Immature natural killer cell (primary cell): Measurements from ENCODE around the gene KCTD12. TPM values are rescaled to one million over a fixed set of nuclear protein-coding genes. Genes with fewer than 3 reads are reported as not detected.

Experiments
- DNase-seq, 3 donors: peaks; one replicate each; pipeline ENCODE4 v3.0.0; 2022; ENCODE audit warnings: mixed read lengths in 1 of 3
- H3K27ac Mint-ChIP-seq, 6 donors: one replicate each; pipeline ENCODE4 v1.8.0; 2020; ENCODE audit warnings: mixed read lengths in 6 of 6, mild to moderate bottlenecking in 5 of 6, inconsistent platforms in 4 of 6, moderate library complexity in 3 of 6
- H3K27me3 Mint-ChIP-seq, 3 donors: one replicate each; pipeline ENCODE4 v1.8.0; 2020 to 2021; ENCODE audit warnings: low read depth in 3 of 3, mild to moderate bottlenecking in 3 of 3, mixed read lengths in 3 of 3, moderate library complexity in 3 of 3, inconsistent platforms in 1 of 3
- H3K36me3 Mint-ChIP-seq, 3 donors: one replicate each; pipeline ENCODE4 v1.8.0; 2020; ENCODE audit warnings: mixed read lengths in 3 of 3, inconsistent platforms in 2 of 3, mild to moderate bottlenecking in 2 of 3
- H3K4me1 Mint-ChIP-seq, 2 donors: one replicate each; pipeline ENCODE4 v1.8.0; 2020; ENCODE audit warnings: inconsistent platforms in 2 of 2, mild to moderate bottlenecking in 2 of 2, mixed read lengths in 2 of 2, moderate library complexity in 1 of 2
- H3K4me3 Mint-ChIP-seq, 5 donors: one replicate each; pipeline ENCODE4 v1.8.0; 2020; ENCODE audit warnings: mild to moderate bottlenecking in 5 of 5, mixed read lengths in 5 of 5, inconsistent platforms in 3 of 5, moderate library complexity in 3 of 5
- H3K9me3 Mint-ChIP-seq, 6 donors: one replicate each; pipeline ENCODE4 v1.8.0; 2020; ENCODE audit warnings: mild to moderate bottlenecking in 6 of 6, mixed read lengths in 6 of 6, inconsistent platforms in 4 of 6, moderate library complexity in 3 of 6
- polyA plus RNA-seq, 3 donors: library from polyadenylated mRNA; unstranded; fragments of 300-500 nt; fragmentation: Illumina TruSeq; gene quantifications; one replicate each; pipeline ENCODE4 v1.2.3, GENCODE V29; 2021

KCTD12 gene
- polyA plus RNA-seq, 3 donors from 2014 or later, result 0.31 to 1.1 (median 0.47) TPM

DNA sequence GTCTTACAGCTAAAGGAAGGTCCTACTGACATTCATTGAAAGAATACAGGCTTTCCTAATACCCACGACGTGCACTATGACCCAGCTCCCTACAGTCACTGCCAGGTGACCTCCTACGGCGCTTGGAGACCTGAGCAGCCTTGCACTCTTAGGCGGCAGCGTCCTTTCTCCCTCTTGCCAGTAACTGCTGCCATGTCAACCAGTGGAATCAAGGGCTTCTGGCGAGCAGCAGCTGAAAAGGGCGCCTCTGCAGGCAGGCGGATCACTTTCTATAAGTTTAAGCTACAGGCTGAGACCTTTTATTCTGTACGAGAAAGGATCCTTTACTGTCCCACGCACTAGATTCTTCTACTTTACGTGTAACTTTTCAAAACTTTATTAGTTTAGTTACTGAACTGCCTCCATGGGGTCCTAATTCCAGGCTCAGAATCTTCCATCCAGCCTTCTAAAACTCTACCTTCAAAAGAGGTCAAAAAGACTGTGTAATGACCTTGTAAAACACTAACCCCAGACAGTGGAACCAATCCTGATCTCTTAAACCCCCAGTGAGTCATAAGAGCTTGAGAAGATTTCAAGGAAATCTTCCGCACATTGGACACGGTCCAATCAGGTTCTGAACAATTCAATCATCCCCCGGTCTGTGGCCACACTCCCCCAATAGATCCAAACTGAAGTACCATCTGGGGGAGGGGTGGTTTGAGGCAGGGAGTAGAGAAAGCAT, 1.9 kb downstream of the KCTD12 start:
- Mint-ChIP-seq H3K9me3 (no peaks in the 10 kb centered on the region), H3K4me3 (peak overlapping the region; percentile 74 to 82 (median 79)), H3K27ac (no peak overlapping the region), H3K27me3 (peaks cover 7 to 36% (median 23%) of the 10 kb centered on the region in 3 donors), H3K4me1 (peaks cover 23 to 36% of the 10 kb centered on the region in 2 donors), H3K36me3 (no peaks in the 10 kb centered on the region)
- no peak for DNase-seq

DNA sequence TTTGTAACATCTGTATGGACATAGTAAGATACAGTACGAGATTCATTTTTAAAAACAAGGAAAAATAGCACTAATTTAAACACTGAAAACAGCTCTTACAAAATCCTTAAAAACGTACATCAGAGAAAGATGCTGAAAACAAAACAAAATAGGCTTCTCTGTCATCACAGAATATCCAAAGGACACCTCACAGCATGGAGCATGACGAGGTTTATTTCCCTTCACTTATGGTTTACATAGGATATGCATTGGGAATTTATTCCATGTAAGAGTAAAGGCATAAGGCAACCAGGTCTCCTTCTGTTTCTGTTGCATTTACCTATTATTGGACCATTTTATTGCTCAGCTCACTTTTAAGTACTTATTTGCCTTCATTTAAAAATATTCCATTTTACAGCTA, 3.0 kb downstream of the KCTD12 start:
- Mint-ChIP-seq H3K4me1 (peaks cover 34 to 46% of the 10 kb centered on the region in 2 donors), H3K36me3 (no peaks in the 10 kb centered on the region), H3K9me3 (no peaks in the 10 kb centered on the region), H3K4me3 (no peak overlapping the region), H3K27me3 (peaks cover 10 to 28% (median 20%) of the 10 kb centered on the region in 3 donors), H3K27ac (no peak overlapping the region)
- DNase-seq, result no peak

DNA sequence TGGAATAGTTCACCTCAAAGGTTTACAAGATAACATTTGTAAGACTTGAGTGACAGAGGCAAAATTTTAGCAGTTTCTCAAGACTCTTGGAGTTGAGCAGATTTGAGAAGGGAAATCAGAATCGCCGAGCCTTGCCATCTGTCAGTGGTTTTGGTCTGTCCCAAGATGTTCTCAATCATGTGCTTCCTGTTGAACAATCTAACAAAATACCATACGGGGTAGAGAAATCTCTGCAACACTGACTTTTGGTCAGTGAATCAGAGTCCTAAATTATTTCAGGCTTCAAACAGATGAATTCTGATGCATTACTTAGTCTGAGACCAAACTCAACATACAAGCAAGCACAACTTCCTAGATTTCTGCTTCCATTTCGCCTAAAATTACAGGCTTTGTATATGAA, 3.8 kb downstream of the KCTD12 start:
- H3K4me1 Mint-ChIP-seq, result peaks cover 33 to 48% of the 10 kb centered on the region in 2 donors
- peaks cover 9 to 23% (median 21%) of the 10 kb centered on the region in 3 donors for H3K27me3 Mint-ChIP-seq
- no peak for DNase-seq
- H3K36me3 Mint-ChIP-seq, result no peaks in the 10 kb centered on the region
- no peak overlapping the region for H3K4me3 Mint-ChIP-seq
- no peaks in the 10 kb centered on the region for H3K9me3 Mint-ChIP-seq
- H3K27ac Mint-ChIP-seq, result peak overlapping the region in 1 of 6 donors; percentile 15

DNA sequence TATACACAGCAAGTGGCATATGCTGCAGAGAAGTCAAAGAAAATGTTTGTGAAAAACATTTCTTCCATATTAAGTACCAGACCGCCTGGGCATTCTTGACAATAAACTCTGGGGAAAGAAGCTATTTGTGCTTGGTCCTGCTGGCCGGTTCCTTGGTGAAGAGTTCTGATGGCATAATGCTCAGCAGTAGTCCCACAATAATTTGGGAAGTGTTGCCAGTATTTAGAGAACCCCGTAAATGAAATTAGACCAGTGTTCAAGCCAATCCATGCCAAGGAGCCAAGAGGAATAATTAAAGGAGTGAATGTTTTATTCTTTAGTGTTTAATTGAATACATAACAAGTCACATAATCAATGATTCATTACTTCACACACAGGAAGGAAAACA, 6.3 kb downstream of the KCTD12 start:
- no peaks in the 10 kb centered on the region for H3K36me3 Mint-ChIP-seq
- H3K9me3 Mint-ChIP-seq, result no peaks in the 10 kb centered on the region
- no peak for DNase-seq
- peaks cover 23 to 34% of the 10 kb centered on the region in 2 donors for H3K4me1 Mint-ChIP-seq
- peak overlapping the region in 1 of 6 donors; percentile 20 for H3K27ac Mint-ChIP-seq
- peaks cover 4 to 16% (median 10%) of the 10 kb centered on the region in 3 donors for H3K27me3 Mint-ChIP-seq
- H3K4me3 Mint-ChIP-seq, result peak overlapping the region in 3 of 5 donors; percentile 65 to 70 (median 69)

DNA sequence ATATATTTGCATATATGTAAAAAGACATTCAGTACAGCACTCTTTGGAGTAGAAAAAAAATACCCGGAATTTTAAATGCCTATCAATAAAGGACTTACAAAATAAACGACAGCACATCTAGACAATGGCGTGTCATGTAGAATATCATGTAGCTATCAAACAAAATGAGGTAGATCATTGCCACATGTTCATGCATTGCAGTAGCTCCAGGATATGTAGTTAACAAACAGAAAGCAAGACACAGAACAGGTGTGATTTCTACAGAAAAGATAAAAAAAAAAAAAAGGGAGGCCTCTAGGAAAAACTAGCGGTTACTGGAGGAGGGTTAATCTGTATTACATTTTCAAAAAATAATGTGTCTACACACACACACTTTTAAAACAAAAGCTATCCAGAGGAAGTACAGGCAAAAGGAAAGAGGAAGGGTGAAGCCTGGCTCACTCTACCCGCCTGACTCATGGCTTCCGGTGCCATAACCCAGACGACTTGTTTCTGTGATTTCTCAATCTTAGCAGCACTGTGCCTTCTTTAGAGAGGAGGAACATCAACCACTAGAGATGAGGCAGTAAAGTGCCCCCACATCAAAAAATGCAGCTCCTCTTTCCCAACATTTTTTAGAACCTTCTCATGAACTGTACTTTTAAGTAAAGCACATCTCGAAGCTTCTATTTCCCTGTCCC, 6.9 kb downstream of the KCTD12 start:
- peak; percentile 46 to 53 (median 48) for DNase-seq
- no peaks in the 10 kb centered on the region for H3K36me3 Mint-ChIP-seq
- H3K4me1 Mint-ChIP-seq, result peaks cover 22 to 29% of the 10 kb centered on the region in 2 donors
- H3K27ac Mint-ChIP-seq, result peak overlapping the region in 3 of 6 donors; percentile 13 to 66 (median 20)
- no peaks in the 10 kb centered on the region for H3K9me3 Mint-ChIP-seq
- H3K27me3 Mint-ChIP-seq, result peaks cover 4 to 12% (median 9%) of the 10 kb centered on the region in 3 donors
- peak overlapping the region; percentile 55 to 82 (median 69) for H3K4me3 Mint-ChIP-seq

DNA sequence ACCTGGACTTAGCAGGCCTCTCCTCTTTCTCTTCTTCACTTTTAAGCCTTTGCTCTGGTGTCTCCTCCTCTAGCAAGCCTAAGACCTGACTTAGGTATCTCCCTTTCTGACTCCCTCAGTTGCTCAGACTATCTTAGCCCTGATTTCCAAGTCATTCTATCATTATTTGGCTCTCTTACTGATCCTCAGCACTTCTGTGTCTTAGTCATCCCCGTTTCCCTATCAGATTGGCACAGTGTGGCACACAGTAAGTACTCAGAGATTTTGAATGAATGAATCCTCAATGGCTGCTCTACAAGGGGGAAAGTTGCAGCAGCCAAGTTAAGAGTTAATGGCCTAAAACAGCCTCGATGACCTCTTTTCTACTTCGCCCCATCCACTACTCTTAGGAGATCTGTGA, 8.2 kb downstream of the KCTD12 start:
- Mint-ChIP-seq H3K9me3 (no peaks in the 10 kb centered on the region), H3K4me1 (peaks cover 22 to 27% of the 10 kb centered on the region in 2 donors), H3K4me3 (no peak overlapping the region), H3K27me3 (peaks cover 2 to 9% (median 9%) of the 10 kb centered on the region in 3 donors), H3K27ac (no peak overlapping the region), H3K36me3 (no peaks in the 10 kb centered on the region)
- no peak for DNase-seq

DNA sequence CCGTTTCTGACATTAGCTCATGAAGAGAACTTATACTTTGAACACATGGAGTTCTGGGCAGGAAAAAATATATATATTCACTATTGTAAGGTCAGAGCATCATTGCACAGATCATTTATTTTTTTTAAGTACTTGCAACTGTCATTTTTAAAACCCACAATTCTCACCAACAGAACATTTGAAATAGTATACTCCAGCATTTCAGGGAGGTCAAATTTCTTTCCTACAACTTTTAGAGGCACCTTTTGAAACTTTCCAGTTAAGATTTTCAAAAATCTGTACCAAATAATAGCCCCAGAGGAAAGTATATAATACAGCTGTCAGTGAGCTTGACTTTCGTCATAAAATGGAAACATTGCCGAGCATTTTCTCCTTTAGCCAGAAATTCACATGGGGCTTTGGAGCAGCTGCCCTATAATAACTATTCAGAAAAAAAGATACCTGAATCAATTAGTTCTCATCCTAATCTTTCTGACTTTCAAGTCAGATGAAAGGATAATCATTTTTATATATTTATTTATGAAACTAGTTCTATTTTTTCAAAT, 10.9 kb downstream of the KCTD12 start:
- Mint-ChIP-seq H3K36me3 (no peaks in the 10 kb centered on the region), H3K9me3 (no peaks in the 10 kb centered on the region), H3K4me3 (no peak overlapping the region), H3K27me3 (peaks cover 4 to 12% (median 6%) of the 10 kb centered on the region in 3 donors), H3K4me1 (peaks cover 21 to 22% of the 10 kb centered on the region in 2 donors), H3K27ac (no peak overlapping the region)
- DNase-seq, result no peak

DNA sequence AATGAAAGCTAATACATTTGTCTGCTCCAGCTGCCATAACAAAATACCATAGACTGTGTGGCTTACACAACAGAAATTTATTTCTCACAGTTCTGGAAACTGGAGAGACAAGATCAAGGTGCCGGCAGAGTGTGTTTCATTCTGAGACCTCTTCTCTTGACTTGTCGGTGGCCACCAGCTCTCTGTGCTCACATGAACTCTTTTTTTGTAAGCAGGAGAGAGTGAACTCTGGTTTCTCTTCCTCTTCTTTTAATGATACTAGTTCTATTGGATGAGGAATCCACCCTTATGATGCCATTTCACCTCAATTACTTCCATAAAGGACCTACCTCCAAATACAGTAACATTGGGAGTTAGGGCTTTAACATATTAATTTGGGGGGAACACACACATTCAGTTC, 11.7 kb downstream of the KCTD12 start:
- Mint-ChIP-seq H3K4me1 (peaks cover 13 to 14% of the 10 kb centered on the region in 2 donors), H3K27me3 (peaks cover 4 to 11% (median 6%) of the 10 kb centered on the region in 3 donors), H3K4me3 (no peak overlapping the region), H3K9me3 (no peaks in the 10 kb centered on the region), H3K27ac (no peak overlapping the region), H3K36me3 (no peaks in the 10 kb centered on the region)
- DNase-seq, result no peak

DNA sequence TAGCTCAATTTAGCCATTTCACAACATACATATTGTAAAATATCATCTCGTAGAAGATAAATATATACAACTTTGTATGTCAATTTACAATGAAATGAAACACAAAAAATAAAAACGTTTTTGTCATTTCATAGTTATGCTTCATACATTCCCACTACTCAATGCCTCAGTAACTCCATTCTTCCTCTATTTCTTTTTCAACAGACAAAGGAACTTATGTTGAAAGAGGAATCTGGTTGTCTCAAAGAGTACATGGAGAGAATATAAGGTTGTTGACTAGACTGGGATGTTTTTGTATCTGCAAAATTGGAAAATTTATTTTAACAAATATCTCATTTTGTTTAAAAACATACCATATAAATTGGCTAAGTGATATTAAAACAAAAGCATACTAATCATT, 12.8 kb downstream of the KCTD12 start:
- H3K27me3 Mint-ChIP-seq, result peaks cover 4 to 11% (median 6%) of the 10 kb centered on the region in 3 donors
- no peaks in the 10 kb centered on the region for H3K36me3 Mint-ChIP-seq
- peaks cover 3 to 4% of the 10 kb centered on the region in 2 donors for H3K4me1 Mint-ChIP-seq
- no peaks in the 10 kb centered on the region for H3K9me3 Mint-ChIP-seq
- H3K4me3 Mint-ChIP-seq, result no peak overlapping the region
- H3K27ac Mint-ChIP-seq, result no peak overlapping the region
- no peak for DNase-seq

DNA sequence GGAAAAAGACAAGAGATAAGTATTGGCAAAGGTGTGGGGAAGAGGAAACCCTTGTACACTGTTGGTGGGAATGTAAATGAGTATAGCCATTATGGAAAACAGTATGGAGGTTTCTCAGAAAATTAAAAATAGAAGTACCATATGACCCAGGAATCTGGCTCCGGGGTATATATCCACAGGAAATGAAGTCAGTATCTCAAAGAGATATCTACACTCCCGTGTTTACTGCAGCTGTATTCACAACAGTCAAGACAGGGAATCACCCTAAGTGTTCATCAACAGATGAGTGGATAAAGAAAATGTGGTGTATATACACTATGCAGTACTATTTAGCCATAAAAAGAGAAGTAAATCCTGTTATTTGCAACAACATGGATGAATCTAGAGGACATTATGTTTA, 13.5 kb downstream of the KCTD12 start:
- no peak overlapping the region for H3K4me3 Mint-ChIP-seq
- H3K4me1 Mint-ChIP-seq, result no peaks in the 10 kb centered on the region
- no peaks in the 10 kb centered on the region for H3K9me3 Mint-ChIP-seq
- DNase-seq, result no peak
- peaks cover 1 to 12% (median 2%) of the 10 kb centered on the region in 3 donors for H3K27me3 Mint-ChIP-seq
- no peak overlapping the region for H3K27ac Mint-ChIP-seq
- H3K36me3 Mint-ChIP-seq, result no peaks in the 10 kb centered on the region

DNA sequence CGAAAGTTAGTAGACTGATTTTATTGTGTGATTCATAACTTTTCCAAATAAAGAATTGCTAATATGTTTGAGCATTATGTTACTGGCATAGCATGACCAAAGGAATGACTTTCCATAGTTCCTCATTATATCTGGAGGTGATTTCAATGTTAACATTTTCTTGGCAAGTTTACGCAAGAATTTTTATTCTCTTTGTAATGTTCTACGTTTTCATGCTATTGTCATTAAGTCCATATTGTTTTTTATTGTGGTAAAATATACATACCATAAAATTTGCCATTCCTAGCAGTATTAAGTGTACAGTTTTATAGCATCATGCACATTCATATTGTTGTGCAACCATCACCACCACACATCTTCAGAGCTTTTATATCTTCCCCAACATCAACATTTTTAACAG, 14.8 kb downstream of the KCTD12 start:
- Mint-ChIP-seq H3K27me3 (peaks cover 1 to 14% (median 2%) of the 10 kb centered on the region in 3 donors), H3K27ac (no peak overlapping the region), H3K4me1 (no peaks in the 10 kb centered on the region), H3K9me3 (no peaks in the 10 kb centered on the region), H3K4me3 (no peak overlapping the region), H3K36me3 (no peaks in the 10 kb centered on the region)
- no peak for DNase-seq

DNA sequence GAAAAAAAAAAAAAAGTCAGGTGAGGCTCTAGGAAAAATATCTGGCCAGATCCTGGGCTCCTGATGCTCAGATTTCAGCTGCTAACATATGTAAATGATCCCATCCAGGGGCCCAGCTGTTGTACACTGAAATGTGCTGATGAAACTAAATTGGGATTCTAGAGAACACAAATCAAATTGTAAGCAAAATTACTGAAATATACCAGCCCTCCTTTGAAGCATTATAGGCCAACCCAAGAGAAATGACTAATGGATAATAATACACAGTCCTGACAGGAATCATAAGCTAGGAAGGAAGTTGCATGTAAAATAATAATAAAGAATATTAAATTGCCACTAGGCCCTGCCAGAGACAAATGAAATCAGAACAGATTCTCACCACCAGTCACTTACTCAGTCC, 17.8 kb downstream of the KCTD12 start:
- no peak for DNase-seq
- H3K9me3 Mint-ChIP-seq, result no peaks in the 10 kb centered on the region
- no peaks in the 10 kb centered on the region for H3K4me1 Mint-ChIP-seq
- H3K27ac Mint-ChIP-seq, result no peak overlapping the region
- no peaks in the 10 kb centered on the region for H3K36me3 Mint-ChIP-seq
- peaks cover 1 to 14% (median 2%) of the 10 kb centered on the region in 3 donors for H3K27me3 Mint-ChIP-seq
- no peak overlapping the region for H3K4me3 Mint-ChIP-seq

DNA sequence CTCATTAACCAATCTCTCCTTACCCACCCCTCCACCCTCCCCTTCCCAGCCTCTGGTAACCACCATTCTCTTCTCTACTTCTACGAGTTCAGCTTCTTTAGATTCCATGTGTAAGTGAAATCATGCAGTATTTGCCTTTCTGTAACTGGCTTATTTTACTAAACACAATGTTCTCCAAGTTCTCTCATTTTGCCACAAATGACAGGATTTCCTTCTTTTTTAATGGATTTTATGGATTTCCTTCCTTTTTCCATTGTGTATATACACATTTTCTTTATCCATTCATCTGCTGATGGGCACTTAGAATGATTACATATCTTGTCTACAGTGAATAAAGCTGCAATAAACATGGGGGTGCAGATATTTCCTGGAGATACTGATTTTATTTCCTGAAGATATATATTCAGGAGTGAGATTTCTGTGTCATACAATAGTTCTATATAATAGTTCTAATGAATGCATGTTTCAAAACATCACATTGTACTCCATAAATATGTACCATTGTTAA, 20.2 kb downstream of the KCTD12 start:
- Mint-ChIP-seq H3K27me3 (peaks cover 0 to 8% (median under 1%) of the 10 kb centered on the region in 3 donors), H3K9me3 (no peaks in the 10 kb centered on the region), H3K4me1 (no peaks in the 10 kb centered on the region), H3K4me3 (no peak overlapping the region), H3K27ac (no peak overlapping the region), H3K36me3 (no peaks in the 10 kb centered on the region)
- no peak for DNase-seq

DNA sequence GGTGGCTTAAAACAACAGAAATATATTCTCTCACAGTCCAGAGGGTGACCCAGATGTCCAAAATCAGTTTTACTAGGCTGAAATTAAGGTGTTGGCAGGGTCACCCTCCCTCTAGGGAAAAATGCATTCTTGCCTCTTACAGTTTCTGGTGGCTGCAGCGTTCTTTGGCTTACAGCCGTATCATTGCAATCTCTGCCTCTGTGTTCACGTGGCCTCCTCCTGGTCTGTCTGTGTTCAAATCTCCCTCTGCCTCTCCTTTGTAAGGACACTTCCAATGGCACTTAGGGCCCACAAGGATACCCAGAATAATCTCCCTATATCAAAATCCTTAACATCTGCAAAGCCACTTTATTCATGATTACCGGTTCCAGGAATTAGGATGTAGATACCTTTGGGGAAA, 21.1 kb downstream of the KCTD12 start:
- Mint-ChIP-seq H3K27ac (no peak overlapping the region), H3K4me3 (no peak overlapping the region), H3K4me1 (no peaks in the 10 kb centered on the region), H3K27me3 (peaks cover 0 to 15% (median 2%) of the 10 kb centered on the region in 3 donors), H3K36me3 (no peaks in the 10 kb centered on the region), H3K9me3 (no peaks in the 10 kb centered on the region)
- no peak for DNase-seq
